LNCaP clone FGC (cell line): ENCODE results near the gene SPIRE2.
A peak's percentile ranks its signal among the peaks of the same experiment; 100 is the strongest.

Experiments
- DNase-seq: peaks from one replicate; pipeline ENCODE4 v3.0.0-alpha.2; 2011; ENCODE audit warnings: low read depth
- H3K4me3 ChIP-seq: 2 replicates; pipeline ENCODE4 v1.5.1; 2011; ENCODE audit warnings: mild to moderate bottlenecking, low read depth, low read length, control low read depth
- CTCF ChIP-seq: IDR thresholded peaks from 2 replicates; pipeline ENCODE4 v1.5.1; 2012; ENCODE audit warnings: mild to moderate bottlenecking; ENCODE audit not compliant: control insufficient read depth, insufficient read depth; ENCODE audit errors: extremely low read depth

Gene SPIRE2

GRCh38 chr16:89904606-89905510, 76.6 kb downstream of the SPIRE2 start:
- no peak overlapping the region for H3K4me3 ChIP-seq
- no peak for TF ChIP-seq CTCF

GRCh38 chr16:89905511-89906139, 77.3 kb downstream of the SPIRE2 start:
- no peak for DNase-seq
- H3K4me3 ChIP-seq: no peak overlapping the region
- TF ChIP-seq CTCF: no peak

More at GRCh38 chr16:89904606-89905510, 76.6 kb downstream of the SPIRE2 start:
- no peak for DNase-seq

DNA sequence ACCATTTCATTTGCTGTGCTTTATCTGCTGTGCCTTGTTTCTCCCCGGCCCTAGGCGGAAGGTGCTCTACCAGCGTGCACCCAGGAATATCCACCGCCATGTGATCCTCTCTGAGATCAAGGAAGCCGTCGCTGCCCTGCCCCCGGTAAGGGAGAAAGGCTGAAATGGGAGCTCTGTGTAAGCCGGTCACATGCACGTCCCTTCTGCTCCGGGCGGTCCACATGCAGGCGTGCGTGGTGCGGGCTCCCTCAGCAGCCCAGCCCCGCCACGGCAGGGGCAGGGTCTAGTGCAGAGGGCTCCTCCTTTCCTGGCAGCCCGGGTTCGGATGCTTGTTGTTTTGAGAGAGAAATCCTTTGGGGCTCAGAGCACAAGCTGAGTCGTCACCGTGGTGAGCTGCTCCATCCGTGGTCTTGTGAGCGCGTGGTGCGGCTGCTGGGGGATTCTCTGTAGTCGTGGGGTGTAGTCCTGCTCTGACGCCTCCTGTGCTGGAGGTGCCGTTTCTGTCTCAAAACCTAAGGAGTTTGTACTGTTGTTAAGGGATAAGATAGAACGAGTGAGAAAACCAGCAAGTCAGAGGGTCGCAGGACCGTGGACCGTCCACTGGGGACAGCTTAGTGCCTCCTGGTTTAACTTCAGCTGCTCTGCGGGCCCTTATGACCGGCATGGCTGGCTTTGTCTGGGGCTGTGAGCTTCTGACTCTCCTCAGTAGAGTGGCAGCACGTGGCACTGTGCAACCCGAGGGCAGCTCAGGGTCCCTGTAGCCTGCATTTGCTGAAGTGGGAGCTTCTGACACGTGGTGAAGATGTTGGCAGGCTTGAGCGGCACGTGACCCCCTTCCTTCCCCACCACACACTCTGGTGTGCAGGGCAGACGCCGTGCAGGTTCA, 78.1 kb downstream of the SPIRE2 start:
- no peak for TF ChIP-seq CTCF
- DNase-seq: no peak
- no peak overlapping the region for H3K4me3 ChIP-seq

DNA sequence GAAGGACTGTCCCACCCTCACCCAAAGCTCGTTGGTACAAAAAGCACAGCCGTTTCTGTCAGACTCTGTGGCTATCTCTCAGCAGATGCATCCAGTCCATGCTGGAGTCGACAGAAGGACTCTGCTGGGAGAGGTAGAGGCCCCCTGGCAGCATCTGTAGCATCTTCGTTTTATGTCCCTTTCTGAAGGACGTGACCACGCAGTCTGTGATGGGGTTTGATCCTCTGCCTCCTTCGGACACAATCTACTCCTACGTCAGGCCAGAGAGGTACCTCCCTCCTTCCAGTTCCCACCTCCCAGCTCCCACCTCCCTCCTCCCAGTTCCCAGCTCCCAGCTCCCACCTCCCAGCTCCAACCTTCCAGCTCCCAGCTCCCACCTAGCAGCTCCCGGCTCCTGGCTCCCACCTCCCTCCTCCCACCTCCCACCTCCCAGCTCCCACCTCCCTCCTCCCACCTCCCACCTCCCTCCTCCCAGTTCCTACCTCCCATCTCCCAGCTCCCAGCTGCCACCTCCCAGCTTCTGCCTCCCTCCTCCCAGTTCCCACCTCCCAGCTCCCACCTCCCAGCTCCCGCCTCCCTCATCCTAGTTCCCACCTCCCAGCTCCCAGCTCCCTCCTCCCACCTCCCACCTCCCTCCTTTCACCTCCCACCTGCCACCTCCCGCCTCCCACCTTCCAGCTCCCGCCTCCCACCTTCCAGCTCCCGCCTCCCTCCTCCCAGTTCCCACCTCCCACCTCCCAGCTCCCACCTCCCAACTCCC, 79.0 kb downstream of the SPIRE2 start:
- DNase-seq: no peak
- H3K4me3 ChIP-seq: no peak overlapping the region
- TF ChIP-seq CTCF: no peak

- no peak for DNase-seq
- H3K4me3 ChIP-seq: no peak overlapping the region
- no peak for TF ChIP-seq CTCF
These were observed 80.0 kb downstream of the SPIRE2 start for GRCh38 chr16:89908236-89908635.

GRCh38 chr16:89909777-89910716, 81.8 kb downstream of the SPIRE2 start:
- no peak overlapping the region for H3K4me3 ChIP-seq
- no peak for DNase-seq
- peak; percentile 81 for TF ChIP-seq CTCF
